ENCODE measurements around the gene LAGE3. TPM values are rescaled to one million over a fixed set of nuclear protein-coding genes. Genes with fewer than 3 reads are reported as not detected.
A peak's percentile ranks its signal among the peaks of the same experiment; 100 is the strongest.

LAGE3 gene
- total RNA-seq, 4 donors from 2014 or later, result 8.0 to 44.4 (median 28.6) TPM

- 65% methylated on average over 10 of the region's 16 CpGs for WGBS
- no peak for TF ChIP-seq POLR2AphosphoS5 (IDR thresholded peaks at IDR 0.05)
- TF ChIP-seq EP300 (IDR thresholded peaks at IDR 0.05), result no peak
Measured at GRCh38 chrX:154484255-154485149, 5.4 kb upstream of the LAGE3 start.

DNA sequence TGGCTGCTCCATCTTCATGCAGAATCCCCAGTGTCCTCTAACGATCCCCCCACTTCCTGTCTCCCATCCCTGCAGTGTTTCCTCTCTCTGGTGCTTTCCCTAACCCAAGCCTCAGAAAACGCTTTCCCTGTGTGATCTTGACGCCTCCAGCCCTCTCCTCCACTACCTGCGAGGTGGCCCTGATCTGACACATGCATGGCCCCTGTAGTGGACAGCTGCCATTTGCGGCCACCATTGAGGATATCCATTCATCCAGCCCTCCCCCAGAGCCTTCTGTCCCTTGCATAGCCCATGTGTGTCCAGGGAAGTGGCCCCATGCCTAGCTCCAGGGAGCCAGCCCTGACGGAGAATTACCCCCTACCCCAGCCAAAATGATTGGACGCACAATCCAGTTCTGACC is 4.2 kb upstream of the LAGE3 start:
- Histone ChIP-seq H3K4me1 (peaks cover 26% of the 10 kb centered on the region), H3K27me3 (no peaks in the 10 kb centered on the region), H3K36me3 (no peaks in the 10 kb centered on the region), H3K27ac (no peak overlapping the region), H3K4me3 (no peak overlapping the region), H3K9me3 (no peaks in the 10 kb centered on the region)
- DNase-seq (ENCODE audit: low spot score in 2 of 2), result no peak
- WGBS, result 82% methylated on average over 7 of the region's 7 CpGs
- TF ChIP-seq CTCF (IDR thresholded peaks at IDR 0.05) (no peak), POLR2AphosphoS5 (IDR thresholded peaks at IDR 0.05) (no peak), EP300 (IDR thresholded peaks at IDR 0.05) (no peak), POLR2A (IDR thresholded peaks at IDR 0.05) (no peak)

More at GRCh38 chrX:154484255-154485149, 5.4 kb upstream of the LAGE3 start:
- H3K4me3 ChIP-seq, result no peak overlapping the region
- DNase-seq (ENCODE audit: low spot score in 2 of 2), result peak in 1 of 2 donors; percentile 59
- H3K4me1 ChIP-seq, result peaks cover 31% of the 10 kb centered on the region
- H3K27ac ChIP-seq, result no peak overlapping the region
- no peaks in the 10 kb centered on the region for H3K36me3 ChIP-seq
- no peaks in the 10 kb centered on the region for H3K9me3 ChIP-seq
- H3K27me3 ChIP-seq, result no peaks in the 10 kb centered on the region

DNA sequence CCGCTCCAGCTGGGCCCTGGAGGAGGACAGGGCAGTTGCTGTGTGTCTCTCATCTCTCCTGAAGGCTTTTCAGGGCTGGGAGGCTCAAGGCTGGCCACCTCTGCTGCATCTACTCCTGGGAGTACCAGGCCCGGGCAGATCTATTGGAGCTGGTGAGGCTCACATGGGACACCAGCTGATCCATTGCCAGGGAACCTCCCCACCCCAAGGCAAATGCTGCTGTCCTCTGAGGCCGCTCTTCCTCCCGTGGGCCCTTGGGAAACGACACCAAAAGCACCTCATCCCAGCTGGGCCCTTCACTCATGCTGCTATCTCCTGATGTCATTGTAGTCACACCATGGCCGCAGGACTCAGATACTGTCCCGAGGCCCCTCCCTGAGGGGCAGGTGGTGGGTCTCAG is 3.7 kb upstream of the LAGE3 start:
- peaks cover 32% of the 10 kb centered on the region for H3K4me1 ChIP-seq

GRCh38 chrX:154481911-154482601 is 3.0 kb upstream of the LAGE3 start:
- no peak for TF ChIP-seq POLR2A (IDR thresholded peaks at IDR 0.05)
- TF ChIP-seq POLR2AphosphoS5 (IDR thresholded peaks at IDR 0.05), result no peak
- TF ChIP-seq EP300 (IDR thresholded peaks at IDR 0.05), result no peak
- no peak for TF ChIP-seq CTCF (IDR thresholded peaks at IDR 0.05)
- no peak overlapping the region for H3K27ac ChIP-seq
- 76% methylated on average over 11 of the region's 14 CpGs for WGBS

More for the DNA sequence above, 3.7 kb upstream of the LAGE3 start:
- H3K36me3 ChIP-seq, result no peaks in the 10 kb centered on the region
- no peaks in the 10 kb centered on the region for H3K27me3 ChIP-seq
- no peak overlapping the region for H3K4me3 ChIP-seq
- 75% methylated on average over 4 of the region's 7 CpGs for WGBS
- no peak overlapping the region for H3K27ac ChIP-seq
- TF ChIP-seq POLR2A (IDR thresholded peaks at IDR 0.05) (no peak), CTCF (IDR thresholded peaks at IDR 0.05) (no peak), EP300 (IDR thresholded peaks at IDR 0.05) (no peak), POLR2AphosphoS5 (IDR thresholded peaks at IDR 0.05) (no peak)
- DNase-seq (ENCODE audit: low spot score in 2 of 2), result no peak
- no peaks in the 10 kb centered on the region for H3K9me3 ChIP-seq

DNA sequence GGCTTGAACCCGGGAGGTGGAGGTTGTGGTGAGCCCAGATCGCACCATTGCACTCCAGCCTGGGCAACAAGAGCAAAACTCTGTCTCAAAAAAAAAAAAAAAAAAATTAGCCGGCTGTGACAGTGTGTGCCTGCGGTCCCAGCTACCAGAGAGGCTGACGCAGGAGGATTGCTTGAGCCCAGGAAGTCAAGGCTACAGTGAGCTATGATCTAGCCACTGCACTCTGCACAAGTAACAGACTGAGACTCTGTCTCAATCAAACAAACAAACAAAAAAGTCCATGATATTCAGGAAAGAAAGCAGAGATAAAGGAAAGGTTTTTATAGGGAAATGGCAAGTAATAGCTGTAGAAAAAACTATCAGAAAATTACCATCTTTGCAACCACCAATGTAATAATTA is 2.1 kb upstream of the LAGE3 start:
- WGBS, result 94% methylated on average over 5 of the region's 5 CpGs

More at GRCh38 chrX:154481911-154482601, 3.0 kb upstream of the LAGE3 start:
- H3K9me3 ChIP-seq, result no peaks in the 10 kb centered on the region
- peaks cover 31% of the 10 kb centered on the region for H3K4me1 ChIP-seq
- peak in 1 of 2 donors; percentile 53 for DNase-seq (ENCODE audit: low spot score in 2 of 2)
- no peaks in the 10 kb centered on the region for H3K36me3 ChIP-seq
- H3K27me3 ChIP-seq, result no peaks in the 10 kb centered on the region
- H3K4me3 ChIP-seq, result no peak overlapping the region

More for the DNA sequence above, 2.1 kb upstream of the LAGE3 start:
- no peak overlapping the region for H3K4me3 ChIP-seq
- no peak for TF ChIP-seq CTCF (IDR thresholded peaks at IDR 0.05)
- TF ChIP-seq POLR2AphosphoS5 (IDR thresholded peaks at IDR 0.05), result no peak
- no peak for TF ChIP-seq POLR2A (IDR thresholded peaks at IDR 0.05)
- TF ChIP-seq EP300 (IDR thresholded peaks at IDR 0.05), result no peak
- no peaks in the 10 kb centered on the region for H3K9me3 ChIP-seq
- no peaks in the 10 kb centered on the region for H3K36me3 ChIP-seq
- DNase-seq (ENCODE audit: low spot score in 2 of 2), result no peak
- H3K27me3 ChIP-seq, result no peaks in the 10 kb centered on the region
- H3K4me1 ChIP-seq, result peaks cover 28% of the 10 kb centered on the region
- H3K27ac ChIP-seq, result no peak overlapping the region

All from suprapubic skin (tissue), 4 donors.